Lower leg skin (tissue), 3 donors: ENCODE results near the gene ITM2C.

Experiments
- CTCF ChIP-seq, 3 donors: fragments of 450-650 bp; IDR thresholded peaks; one replicate each; pipeline ENCODE4 v1.5.1; 2016; ENCODE audit warnings: antibody characterized with exemption in 3 of 3, mild to moderate bottlenecking in 3 of 3, moderate library complexity in 2 of 3
- POLR2A ChIP-seq, 2 donors: fragments of 450-650 bp; IDR thresholded peaks; one replicate each; pipeline ENCODE4 v1.6.1; 2016 to 2017; ENCODE audit warnings: antibody characterized with exemption in 2 of 2, mild to moderate bottlenecking in 1 of 2, moderate library complexity in 1 of 2

GRCh38 chr2:230843132-230843531 is 21.6 kb upstream of the ITM2C start:
- TF ChIP-seq CTCF (IDR thresholded peaks at IDR 0.05) = no peak
- TF ChIP-seq POLR2A (IDR thresholded peaks at IDR 0.05) = no peak
